GM12878 (cell line): ENCODE results near the gene RALGAPA2. TPM values are rescaled to one million over a fixed set of nuclear protein-coding genes. Genes with fewer than 3 reads are reported as not detected.
A peak's percentile ranks its signal among the peaks of the same experiment; 100 is the strongest.

Source experiments
- ATAC-seq: fragments of 200-7000 bp; cut with Tn5 transposase; 3 replicates; pipeline ENCODE4 v1.9.1; 2020; ENCODE audit warnings: mild to moderate bottlenecking, moderate library complexity
- BruUV-seq: library from RNA; stranded (reverse); fragments of 400-500 nt; replicated peaks from 2 replicates; lab custom pipeline; 2021; lab: Mats Ljungman, UMichigan
- CTCF ChIA-PET: fragments of 300-600 bp; sonication (Branson Sonifier 250); formaldehyde crosslinking; extraction: SDS; loops from one replicate; lab custom pipeline; 2021; ENCODE audit warnings: inconsistent platforms; lab: Yijun Ruan, JAX
- POLR2A ChIA-PET: fragments of 350-600 bp; formaldehyde crosslinking; extraction: SDS; loops from one replicate; lab custom pipeline; 2021; ENCODE audit warnings: inconsistent platforms; lab: Charles Lee
- RAD21 ChIA-PET: fragments of 300-600 bp; sonication (Branson Sonifier 250); formaldehyde crosslinking; loops from one replicate; lab custom pipeline; 2023; ENCODE audit warnings: antibody characterized with exemption; ENCODE audit not compliant: unreplicated experiment; lab: Charles Lee
- SMC1A ChIA-PET: fragments of 300-600 bp; sonication (Branson Sonifier 250); formaldehyde crosslinking; loops from one replicate; lab custom pipeline; 2023; ENCODE audit not compliant: unreplicated experiment, uncharacterized antibody; lab: Charles Lee
- DNase-seq: peaks from one replicate; pipeline ENCODE4 v3.0.0-alpha.2; 2011; ENCODE audit warnings: low read depth, low spot score
- FAIRE-seq: peaks from 3 replicates; lab custom pipeline; 2011; peaks lifted over from hg19 to GRCh38; lab: Jason Lieb, UNC
- H2AFZ ChIP-seq: 2 replicates; pipeline ENCODE4 v1.6.0; 2011; ENCODE audit warnings: low read depth, low read length, control low read depth; ENCODE audit not compliant: control insufficient read depth
- H3K27ac ChIP-seq: 2 replicates; pipeline ENCODE4 v1.5.1; 2011; ENCODE audit warnings: control low read depth; ENCODE audit not compliant: control insufficient read depth, insufficient read depth
- H3K27me3 ChIP-seq, 2 experiments: replicated peaks in 1 of 2; 2 replicates each; pipeline versions ENCODE4 v1.6.0 to v1.6.1; 2011; ENCODE audit warnings: low read length in 1 of 2; ENCODE audit not compliant: control insufficient read depth in 2 of 2, insufficient read depth in 2 of 2
- H3K36me3 ChIP-seq, 2 experiments: 2 replicates each; pipeline ENCODE4 v1.5.1; 2011; ENCODE audit warnings: low read length in 1 of 2; ENCODE audit not compliant: control insufficient read depth in 2 of 2, insufficient read depth in 2 of 2
- H3K4me1 ChIP-seq: 2 replicates; pipeline ENCODE4 v1.6.1; 2011; ENCODE audit warnings: mild to moderate bottlenecking, low read length, moderate library complexity, mixed read lengths; ENCODE audit not compliant: control insufficient read depth, insufficient read depth
- H3K4me2 ChIP-seq: 2 replicates; pipeline ENCODE4 v1.6.0; 2011; ENCODE audit warnings: control low read depth; ENCODE audit not compliant: control insufficient read depth, insufficient read depth
- H3K4me3 ChIP-seq: fragments of 200-600 bp; sonication (generic); 2 replicates; pipeline ENCODE4 v1.5.1; 2016
- H3K79me2 ChIP-seq: 2 replicates; pipeline ENCODE4 v1.6.0; 2011; ENCODE audit warnings: low read length; ENCODE audit not compliant: control insufficient read depth, insufficient read depth
- H3K9ac ChIP-seq: 2 replicates; pipeline ENCODE4 v1.8.0; 2011; ENCODE audit warnings: low read length, control low read depth, mixed read lengths; ENCODE audit not compliant: control insufficient read depth, insufficient read depth
- H3K9me3 ChIP-seq: replicated peaks from 3 replicates; pipeline ENCODE4 v1.5.1; 2011; ENCODE audit warnings: mild to moderate bottlenecking, low read length; ENCODE audit not compliant: control insufficient read depth, insufficient read depth
- H4K20me1 ChIP-seq: 2 replicates; pipeline ENCODE4 v1.6.0; 2011; ENCODE audit not compliant: control insufficient read depth, insufficient read depth
- BHLHE40 ChIP-seq, 2 experiments: fragments of 450-650 bp in 1 of 2; IDR thresholded peaks; 2 replicates each; pipeline ENCODE4 v1.6.1; 2011 to 2017; ENCODE audit warnings: low read depth in 2 of 2, borderline replicate concordance in 1 of 2, improper control_type of control experiment in 1 of 2, low read length in 1 of 2, mild to moderate bottlenecking in 1 of 2
- CHD1 ChIP-seq: IDR thresholded peaks from 2 replicates; pipeline ENCODE4 v1.6.1; 2012; ENCODE audit warnings: low read depth, low read length, improper control_type of control experiment
- ETV6 ChIP-seq, 2 experiments: fragments of 450-650 bp in 1 of 2; IDR thresholded peaks in 1 of 2; conservative IDR thresholded peaks in 1 of 2; 2 replicates each; pipeline ENCODE4 v1.6.1; 2014; ENCODE audit warnings: antibody characterized with exemption in 1 of 2, borderline replicate concordance in 1 of 2, low read depth in 1 of 2, mild to moderate bottlenecking in 1 of 2, moderate library complexity in 1 of 2
- FOXK2 ChIP-seq: fragments of 450-650 bp; IDR thresholded peaks from 2 replicates; pipeline ENCODE4 v1.6.1; 2017; ENCODE audit warnings: mild to moderate bottlenecking, moderate library complexity
- IRF4 ChIP-seq: IDR thresholded peaks from 2 replicates; pipeline ENCODE4 v1.6.1; 2011; ENCODE audit warnings: low read depth, low read length
- RBBP5 ChIP-seq: fragments of 200-600 bp; sonication (generic); conservative IDR thresholded peaks from 2 replicates; pipeline ENCODE4 v1.6.1; 2016
- RUNX3 ChIP-seq: IDR thresholded peaks from 2 replicates; pipeline ENCODE4 v1.6.1; 2012; ENCODE audit warnings: low read length, inconsistent platforms
- SIX5 ChIP-seq: IDR thresholded peaks from 2 replicates; pipeline ENCODE4 v1.6.1; 2011; ENCODE audit warnings: mild to moderate bottlenecking, low read depth, low read length, moderate library complexity; ENCODE audit not compliant: severe bottlenecking
- SMAD1 ChIP-seq: fragments of 450-650 bp; IDR thresholded peaks from 2 replicates; pipeline ENCODE4 v1.6.1; 2018; ENCODE audit warnings: mild to moderate bottlenecking, low read depth; ENCODE audit not compliant: partially characterized antibody
- SREBF1 ChIP-seq: IDR thresholded peaks from 2 replicates; pipeline ENCODE4 v1.6.1; 2012; ENCODE audit warnings: mild to moderate bottlenecking, low read length
- STAT1 ChIP-seq: fragments of 450-650 bp; conservative IDR thresholded peaks from 2 replicates; pipeline ENCODE4 v1.6.1; 2014; ENCODE audit warnings: antibody characterized with exemption, mild to moderate bottlenecking
- SUZ12 ChIP-seq: fragments of 200-600 bp; sonication (generic); IDR thresholded peaks from one replicate; pipeline ENCODE4 v1.6.1; 2018; ENCODE audit warnings: antibody characterized with exemption, mild to moderate bottlenecking; ENCODE audit not compliant: unreplicated experiment
- TCF7 ChIP-seq: IDR thresholded peaks from 2 replicates; pipeline ENCODE4 v1.6.1; 2014; ENCODE audit warnings: antibody characterized with exemption, borderline replicate concordance
- WRNIP1 ChIP-seq: IDR thresholded peaks from 2 replicates; pipeline ENCODE4 v1.6.1; 2011; ENCODE audit warnings: low read depth, low read length, improper control_type of control experiment, borderline replicate concordance
- ZNF207 ChIP-seq: fragments of 450-650 bp; IDR thresholded peaks from 2 replicates; pipeline ENCODE4 v1.6.1; 2014; ENCODE audit warnings: antibody characterized with exemption, mild to moderate bottlenecking, borderline replicate concordance
- ZNF384 ChIP-seq: IDR thresholded peaks from 2 replicates; pipeline ENCODE4 v1.6.1; 2012; ENCODE audit warnings: low read depth, mild to moderate bottlenecking, low read length, improper control_type of control experiment, borderline replicate concordance
- WGBS: methylation state at CpG from one replicate; pipeline ENCODE4 v1.1.6; 2016; ENCODE audit warnings: low lambda C conversion rate; ENCODE audit not compliant: insufficient replicate concordance, insufficient coverage; ENCODE audit errors: missing lambda C conversion rate; 5-methylcytosine and 5-hydroxymethylcytosine counted together
- in situ Hi-C: fragments of 300-500 bp; cut with MboI; formaldehyde crosslinking; loops from 9 replicates; pipeline ENCODE4 v1.14.3; 2018; ENCODE audit warnings: mixed read lengths
- intact Hi-C: fragments of 100-400 bp; cut with micrococcal nuclease; formaldehyde crosslinking; loops from one replicate; pipeline ENCODE4 v1.14.2; 2022; ENCODE audit not compliant: unreplicated experiment
- polyA plus RNA-seq, 11 experiments: library from polyadenylated mRNA; depleted of rRNA in 4 of 11; unstranded in 6 of 11; stranded (reverse) in 5 of 11; fragments of >200 nt; fragmentation: Nextera tagmentation in 4 of 11; fragmentation: Illumina TruSeq in 1 of 11; extraction: Ambion mirVana in 4 of 11; extraction: Trizol in 1 of 11; gene quantifications; 1 replicate in 1 of 11; 2 replicates in 10 of 11; pipeline versions ENCODE4 v1.2.1 to v1.2.3, GENCODE V29; 2011 to 2016; ENCODE audit warnings: inconsistent platforms in 2 of 11, missing spikeins in 2 of 11, low read depth in 1 of 11
- total RNA-seq, 4 experiments: library from RNA; depleted of rRNA in 3 of 4; stranded (reverse); fragments of >200 nt in 3 of 4; fragmentation: Illumina TruSeq in 1 of 4; extraction: Trizol in 1 of 4; gene quantifications; 2 replicates each; pipeline versions ENCODE4 v1.2.1 to v1.2.3, GENCODE V29; 2013 to 2021
- TF ChIP-seq, protein P1 (sequence below): fragments of 450-650 bp; IDR thresholded peaks from 2 replicates; pipeline ENCODE4 v1.6.1; 2014; ENCODE audit warnings: mild to moderate bottlenecking
- TF ChIP-seq, protein P2 (sequence below): fragments of 450-650 bp; formaldehyde crosslinking; IDR thresholded peaks from 2 replicates; pipeline ENCODE4 v1.4.0; 2022; ENCODE audit warnings: mild to moderate bottlenecking, moderate library complexity
- TF ChIP-seq, protein P3 (sequence below): IDR thresholded peaks from 2 replicates; pipeline ENCODE4 v1.6.1; 2011; ENCODE audit warnings: borderline replicate concordance, low read depth, mild to moderate bottlenecking, moderate library complexity, mixed read lengths, low read length; ENCODE audit not compliant: insufficient read depth; ENCODE audit errors: extremely low read length

Gene RALGAPA2
- total and polyA plus RNA-seq, 10 of the 15 experiments (the other 5 are each of a cell fraction or from before 2014, with no cell fraction given), result 2.9 to 29.4 (median 19.6) TPM

DNA sequence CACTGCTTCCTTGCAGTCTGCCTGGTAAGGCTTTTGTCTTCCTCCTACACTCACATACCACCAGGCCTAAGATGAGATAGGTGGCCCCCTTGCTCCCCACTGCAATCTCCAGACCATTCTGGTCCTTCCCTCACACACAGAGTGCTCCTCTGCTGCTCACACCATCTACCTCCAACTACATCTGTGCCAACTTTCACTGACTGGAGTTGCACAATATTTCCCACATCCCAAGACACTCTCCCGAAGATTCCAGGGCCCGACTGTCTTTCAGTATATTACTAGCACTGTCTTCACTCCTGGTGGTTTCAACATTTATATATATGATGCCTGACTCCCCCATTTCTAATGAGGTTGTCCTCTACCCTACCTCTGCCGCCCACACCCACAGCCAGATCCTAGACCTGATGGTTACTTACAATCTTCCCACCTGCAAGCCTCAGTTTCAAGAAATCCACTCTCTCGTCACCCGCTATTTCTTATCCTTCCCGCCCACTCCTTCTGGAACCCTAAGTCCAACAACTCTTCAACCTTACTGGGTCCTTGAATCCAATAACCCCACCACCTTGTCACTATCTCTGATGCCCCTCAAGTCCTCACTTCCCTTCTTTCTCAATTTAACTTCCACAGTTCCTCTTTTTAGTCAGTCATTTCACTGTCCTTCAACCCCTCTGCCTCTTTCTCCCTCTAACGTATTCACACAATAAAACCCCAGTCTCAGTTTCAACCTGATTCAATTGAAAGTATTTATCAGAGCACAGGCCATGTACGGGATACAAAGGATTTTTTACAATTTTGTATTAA is 21.6 kb downstream of the RALGAPA2 start:
- in situ Hi-C loops, result no loop called here
- ChIA-PET RAD21 (interaction anchor here (0.9 to 1.1 kb wide), 2 partner anchors 17 to 22 kb away, joined by 4 to 7 read pairs; no protein-coding TSS in a partner anchor), SMC1A (interaction anchor here (1.0 to 1.8 kb wide), 3 partner anchors 10 to 62 kb away, joined by 3 to 9 read pairs (median 4); no protein-coding TSS in a partner anchor), CTCF (interaction anchor here (1.5 to 2.9 kb wide), 2 partner anchors 15 to 22 kb away, joined by 4 to 6 read pairs; no protein-coding TSS in a partner anchor), POLR2A (no interaction called here)
- Histone ChIP-seq H3K27ac (peak overlapping the region; percentile 9), H3K9ac (no peak overlapping the region), H3K4me3 (peak overlapping the region; percentile 15; the same call in 1 of the 2 replicates), H2AFZ (no peak overlapping the region), H3K4me2 (peak overlapping the region; percentile 64), H3K4me1 (peaks cover 22% of the 10 kb centered on the region), H3K9me3 (no peaks in the 10 kb centered on the region), H3K27me3 (no peaks in the 10 kb centered on the region), H4K20me1 (no peaks in the 10 kb centered on the region), H3K79me2 (peaks cover 30% of the 10 kb centered on the region), H3K36me3 (no peaks in the 10 kb centered on the region)
- WGBS, result 70% methylated on average over 8 of the region's 8 CpGs
- DNase-seq (peak; percentile 48), ATAC-seq (peak; percentile 88), FAIRE-seq (peak; percentile 57)
- no TSS peak for BruUV-seq
- intact Hi-C loops, result no loop called here
- TF ChIP-seq SIX5 (no peak), CHD1 (no peak), RBBP5 (no peak), SUZ12 (no peak), ETV6 (conservative IDR thresholded peaks at IDR 0.05 in 1 of 2, IDR thresholded peaks at IDR 0.05 in 1 of 2; ENCODE audit: borderline replicate concordance in 1 of 2, low read depth in 1 of 2) (peak in 1 of 2 experiments; percentile 60; a peak in 2 of 4 replicates), ZNF384 (no peak), FOXK2 (no peak), BHLHE40 (IDR thresholded peaks at IDR 0.05; ENCODE audit: borderline replicate concordance in 1 of 2, low read depth in 2 of 2, low read length in 1 of 2) (no peak), SREBF1 (no peak), STAT1 (no peak), WRNIP1 (no peak), IRF4 (peak; percentile 81), TCF7 (no peak), ZNF207 (no peak), SMAD1 (peak; percentile 14), RUNX3 (peak; percentile 73)
- TF ChIP-seq, protein P1, sequence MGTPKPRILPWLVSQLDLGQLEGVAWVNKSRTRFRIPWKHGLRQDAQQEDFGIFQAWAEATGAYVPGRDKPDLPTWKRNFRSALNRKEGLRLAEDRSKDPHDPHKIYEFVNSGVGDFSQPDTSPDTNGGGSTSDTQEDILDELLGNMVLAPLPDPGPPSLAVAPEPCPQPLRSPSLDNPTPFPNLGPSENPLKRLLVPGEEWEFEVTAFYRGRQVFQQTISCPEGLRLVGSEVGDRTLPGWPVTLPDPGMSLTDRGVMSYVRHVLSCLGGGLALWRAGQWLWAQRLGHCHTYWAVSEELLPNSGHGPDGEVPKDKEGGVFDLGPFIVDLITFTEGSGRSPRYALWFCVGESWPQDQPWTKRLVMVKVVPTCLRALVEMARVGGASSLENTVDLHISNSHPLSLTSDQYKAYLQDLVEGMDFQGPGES, result no peak
- TF ChIP-seq, protein P2, sequence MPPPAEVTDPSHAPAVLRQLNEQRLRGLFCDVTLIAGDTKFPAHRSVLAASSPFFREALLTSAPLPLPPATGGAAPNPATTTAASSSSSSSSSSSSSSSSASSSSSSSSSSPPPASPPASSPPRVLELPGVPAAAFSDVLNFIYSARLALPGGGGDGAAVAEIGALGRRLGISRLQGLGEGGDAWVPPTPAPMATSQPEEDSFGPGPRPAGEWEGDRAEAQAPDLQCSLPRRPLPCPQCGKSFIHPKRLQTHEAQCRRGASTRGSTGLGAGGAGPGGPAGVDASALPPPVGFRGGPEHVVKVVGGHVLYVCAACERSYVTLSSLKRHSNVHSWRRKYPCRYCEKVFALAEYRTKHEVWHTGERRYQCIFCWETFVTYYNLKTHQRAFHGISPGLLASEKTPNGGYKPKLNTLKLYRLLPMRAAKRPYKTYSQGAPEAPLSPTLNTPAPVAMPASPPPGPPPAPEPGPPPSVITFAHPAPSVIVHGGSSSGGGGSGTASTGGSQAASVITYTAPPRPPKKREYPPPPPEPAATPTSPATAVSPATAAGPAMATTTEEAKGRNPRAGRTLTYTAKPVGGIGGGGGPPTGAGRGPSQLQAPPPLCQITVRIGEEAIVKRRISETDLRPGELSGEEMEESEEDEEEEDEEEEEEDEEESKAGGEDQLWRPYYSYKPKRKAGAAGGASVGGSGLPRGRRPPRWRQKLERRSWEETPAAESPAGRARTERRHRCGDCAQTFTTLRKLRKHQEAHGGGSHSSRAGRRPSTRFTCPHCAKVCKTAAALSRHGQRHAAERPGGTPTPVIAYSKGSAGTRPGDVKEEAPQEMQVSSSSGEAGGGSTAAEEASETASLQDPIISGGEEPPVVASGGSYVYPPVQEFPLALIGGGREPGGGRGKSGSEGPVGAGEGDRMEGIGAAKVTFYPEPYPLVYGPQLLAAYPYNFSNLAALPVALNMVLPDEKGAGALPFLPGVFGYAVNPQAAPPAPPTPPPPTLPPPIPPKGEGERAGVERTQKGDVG (CRISPR knock-in tag), result no peak
- TF ChIP-seq, protein P3, sequence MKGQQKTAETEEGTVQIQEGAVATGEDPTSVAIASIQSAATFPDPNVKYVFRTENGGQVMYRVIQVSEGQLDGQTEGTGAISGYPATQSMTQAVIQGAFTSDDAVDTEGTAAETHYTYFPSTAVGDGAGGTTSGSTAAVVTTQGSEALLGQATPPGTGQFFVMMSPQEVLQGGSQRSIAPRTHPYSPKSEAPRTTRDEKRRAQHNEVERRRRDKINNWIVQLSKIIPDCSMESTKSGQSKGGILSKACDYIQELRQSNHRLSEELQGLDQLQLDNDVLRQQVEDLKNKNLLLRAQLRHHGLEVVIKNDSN, result no peak
